Kidney epithelial cell (primary cell): ENCODE data around the gene ELOF1. TPM values are rescaled to one million over a fixed set of nuclear protein-coding genes. Genes with fewer than 3 reads are reported as not detected.

Source experiments
- DNase-seq: peaks from one replicate; pipeline ENCODE4 v3.0.0-alpha.2; 2010; ENCODE audit warnings: low read depth
- H3K27me3 ChIP-seq: 2 replicates; pipeline ENCODE4 v1.6.0; 2011; ENCODE audit warnings: low read length; ENCODE audit not compliant: control insufficient read depth, insufficient read depth
- H3K36me3 ChIP-seq: 2 replicates; pipeline ENCODE4 v1.5.1; 2011; ENCODE audit warnings: low read length; ENCODE audit not compliant: control insufficient read depth, insufficient read depth
- H3K4me3 ChIP-seq: 2 replicates; pipeline ENCODE4 v1.5.1; 2011; ENCODE audit warnings: low read depth, mild to moderate bottlenecking, control low read depth, low read length
- CTCF ChIP-seq: IDR thresholded peaks from 2 replicates; pipeline ENCODE4 v1.5.1; 2011; ENCODE audit warnings: mild to moderate bottlenecking, moderate library complexity, low read length, control low read depth, inconsistent platforms; ENCODE audit not compliant: insufficient read depth, poor library complexity, severe bottlenecking
- total RNA-seq: library from RNA; depleted of rRNA; stranded (reverse); fragments of >200 nt; gene quantifications from 2 replicates; pipeline ENCODE4 v1.2.3, GENCODE V29; 2015

Gene ELOF1
- total RNA-seq, 1 donor from 2014 or later: 69.6 TPM

DNA sequence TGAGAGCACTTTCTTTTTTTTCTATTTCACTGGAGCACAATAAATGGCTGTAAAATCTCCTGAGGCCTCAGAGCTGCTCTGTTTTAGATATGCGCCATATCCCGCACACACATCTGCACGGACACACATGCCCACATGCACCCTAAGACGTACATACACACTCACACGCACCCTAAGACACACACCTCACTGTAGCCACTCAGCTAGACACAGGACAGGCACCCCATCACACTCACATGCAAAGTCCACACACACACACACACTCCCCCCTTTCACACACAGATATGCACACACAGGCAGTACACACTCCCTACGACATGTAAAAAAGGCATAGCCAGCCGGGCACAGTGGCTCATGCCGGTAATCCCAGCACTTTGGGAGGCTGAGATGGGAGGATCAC is 8.8 kb downstream of the ELOF1 start:
- no peak for TF ChIP-seq CTCF
- no peaks in the 10 kb centered on the region for H3K27me3 ChIP-seq
- H3K36me3 ChIP-seq: peaks cover 1% of the 10 kb centered on the region
- H3K4me3 ChIP-seq: no peak overlapping the region
- no peak for DNase-seq

DNA sequence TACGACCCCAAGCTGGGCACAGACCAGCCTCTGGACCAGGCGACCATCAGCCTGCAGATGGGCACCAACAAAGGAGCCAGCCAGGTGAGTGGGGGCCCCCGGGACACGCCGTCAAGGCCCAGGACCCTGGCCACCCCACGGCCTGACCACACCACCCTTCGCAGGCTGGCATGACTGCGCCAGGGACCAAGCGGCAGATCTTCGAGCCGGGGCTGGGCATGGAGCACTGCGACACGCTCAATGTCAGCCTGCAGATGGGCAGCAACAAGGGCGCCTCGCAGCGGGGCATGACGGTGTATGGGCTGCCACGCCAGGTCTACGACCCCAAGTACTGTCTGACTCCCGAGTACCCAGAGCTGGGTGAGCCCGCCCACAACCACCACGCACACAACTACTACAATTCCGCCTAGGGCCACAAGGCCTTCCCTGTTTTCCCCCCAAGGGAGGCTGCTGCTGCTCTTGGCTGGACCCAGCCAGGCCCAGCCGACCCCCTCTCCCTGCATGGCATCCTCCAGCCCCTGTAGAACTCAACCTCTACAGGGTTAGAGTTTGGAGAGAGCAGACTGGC is 9.6 kb downstream of the ELOF1 start:
- Histone ChIP-seq H3K4me3 (no peak overlapping the region), H3K27me3 (no peaks in the 10 kb centered on the region), H3K36me3 (peaks cover 1% of the 10 kb centered on the region)
- no peak for DNase-seq
- no peak for TF ChIP-seq CTCF

DNA sequence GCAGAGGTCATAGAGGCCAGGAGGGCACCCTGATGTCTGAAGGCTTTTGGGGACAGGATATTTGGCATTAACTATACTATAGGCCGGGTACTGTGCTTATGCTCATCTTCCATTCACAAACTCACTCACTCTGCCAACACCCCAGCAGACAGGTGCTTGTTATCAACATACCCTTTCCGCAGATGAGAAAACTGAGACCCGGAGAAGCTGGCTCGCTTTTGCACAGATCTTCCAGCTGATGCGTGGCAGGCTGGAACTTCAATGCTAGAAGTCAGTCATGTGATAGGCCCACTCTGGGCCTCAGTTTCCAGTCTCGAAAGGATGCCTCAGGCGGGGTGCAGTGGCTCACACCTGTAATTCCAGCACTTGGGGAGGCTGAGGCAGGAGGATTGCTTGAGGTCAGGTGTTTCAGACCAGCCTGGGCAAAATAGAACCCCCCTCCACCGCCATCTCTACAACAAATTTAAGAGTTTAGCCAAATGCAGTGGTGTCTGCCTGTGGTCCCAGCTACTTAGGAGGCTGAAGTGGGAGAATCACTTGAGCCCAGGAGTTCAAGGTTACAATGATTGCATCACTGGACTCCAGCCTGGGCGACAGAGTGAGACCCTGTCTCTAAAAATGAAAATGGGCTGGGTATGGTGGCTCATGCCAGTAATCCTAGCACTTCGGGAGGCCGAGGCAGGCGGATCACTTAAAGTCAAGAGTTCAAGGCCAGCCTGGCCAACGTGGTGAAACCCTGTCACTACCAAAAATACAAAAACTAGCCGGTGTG is 10.9 kb downstream of the ELOF1 start:
- no peak for DNase-seq
- Histone ChIP-seq H3K4me3 (no peak overlapping the region), H3K27me3 (no peaks in the 10 kb centered on the region), H3K36me3 (no peaks in the 10 kb centered on the region)
- TF ChIP-seq CTCF: no peak

DNA sequence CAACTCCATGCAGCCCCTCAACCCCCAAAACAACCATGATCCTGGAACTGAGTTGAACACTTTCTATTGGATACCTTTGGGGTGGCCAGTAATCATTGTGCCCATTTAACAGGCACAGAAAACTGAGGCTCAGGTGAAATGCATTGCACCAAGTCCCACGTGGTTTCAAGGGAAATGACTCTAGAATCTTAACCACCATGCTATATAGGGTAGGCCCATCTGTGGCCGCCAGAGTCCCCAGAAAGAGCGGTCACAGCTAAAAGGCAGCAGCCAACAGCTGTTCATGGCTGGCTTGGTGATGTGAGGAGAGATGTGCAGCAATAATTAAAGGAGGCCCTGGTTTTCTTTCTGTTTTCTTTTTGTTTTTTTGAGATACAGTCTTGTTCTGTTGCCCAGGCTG is 17.8 kb downstream of the ELOF1 start:
- Histone ChIP-seq H3K36me3 (no peaks in the 10 kb centered on the region), H3K27me3 (peaks cover 5% of the 10 kb centered on the region), H3K4me3 (no peak overlapping the region)
- DNase-seq: no peak
- no peak for TF ChIP-seq CTCF

- Histone ChIP-seq H3K4me3 (no peak overlapping the region), H3K27me3 (peaks cover 5% of the 10 kb centered on the region), H3K36me3 (no peaks in the 10 kb centered on the region)
- DNase-seq: no peak
- TF ChIP-seq CTCF: no peak
These were observed 18.4 kb downstream of the ELOF1 start for GRCh38 chr19:11540645-11541044.
